ENCODE measurements around the gene OR52B6.
"Not testable (repeated sequence)": the region's sequence is repeated elsewhere in the genome, so short reads cannot be mapped to it uniquely, and the experiment has no call there.

OR52B6 gene, protein sequence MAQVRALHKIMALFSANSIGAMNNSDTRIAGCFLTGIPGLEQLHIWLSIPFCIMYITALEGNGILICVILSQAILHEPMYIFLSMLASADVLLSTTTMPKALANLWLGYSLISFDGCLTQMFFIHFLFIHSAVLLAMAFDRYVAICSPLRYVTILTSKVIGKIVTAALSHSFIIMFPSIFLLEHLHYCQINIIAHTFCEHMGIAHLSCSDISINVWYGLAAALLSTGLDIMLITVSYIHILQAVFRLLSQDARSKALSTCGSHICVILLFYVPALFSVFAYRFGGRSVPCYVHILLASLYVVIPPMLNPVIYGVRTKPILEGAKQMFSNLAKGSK

DNA sequence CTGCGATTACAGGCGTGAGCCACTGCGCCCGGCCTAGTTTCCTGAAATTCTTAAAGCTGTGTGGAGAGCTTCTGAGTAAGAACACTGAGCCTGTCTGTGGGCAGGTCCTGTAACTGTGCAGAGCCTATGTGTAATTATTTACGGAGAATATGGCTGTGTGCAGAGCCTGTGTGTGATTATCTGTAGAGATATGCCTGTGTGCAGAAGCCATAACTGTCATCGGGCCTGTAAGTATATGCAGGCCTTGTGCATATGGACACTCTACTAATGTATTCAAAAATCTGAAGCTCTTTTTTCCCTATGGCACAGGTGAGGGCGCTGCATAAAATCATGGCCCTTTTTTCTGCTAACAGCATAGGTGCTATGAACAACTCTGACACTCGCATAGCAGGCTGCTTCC lies at the start of gene OR52B6:
Gene OR52B6, plus strand, starts transcription at position 301 of the 400 bp plus-strand sequence. Its CDS starts 0 bp downstream, at position 301.
- DNase-seq = no peak

DNA sequence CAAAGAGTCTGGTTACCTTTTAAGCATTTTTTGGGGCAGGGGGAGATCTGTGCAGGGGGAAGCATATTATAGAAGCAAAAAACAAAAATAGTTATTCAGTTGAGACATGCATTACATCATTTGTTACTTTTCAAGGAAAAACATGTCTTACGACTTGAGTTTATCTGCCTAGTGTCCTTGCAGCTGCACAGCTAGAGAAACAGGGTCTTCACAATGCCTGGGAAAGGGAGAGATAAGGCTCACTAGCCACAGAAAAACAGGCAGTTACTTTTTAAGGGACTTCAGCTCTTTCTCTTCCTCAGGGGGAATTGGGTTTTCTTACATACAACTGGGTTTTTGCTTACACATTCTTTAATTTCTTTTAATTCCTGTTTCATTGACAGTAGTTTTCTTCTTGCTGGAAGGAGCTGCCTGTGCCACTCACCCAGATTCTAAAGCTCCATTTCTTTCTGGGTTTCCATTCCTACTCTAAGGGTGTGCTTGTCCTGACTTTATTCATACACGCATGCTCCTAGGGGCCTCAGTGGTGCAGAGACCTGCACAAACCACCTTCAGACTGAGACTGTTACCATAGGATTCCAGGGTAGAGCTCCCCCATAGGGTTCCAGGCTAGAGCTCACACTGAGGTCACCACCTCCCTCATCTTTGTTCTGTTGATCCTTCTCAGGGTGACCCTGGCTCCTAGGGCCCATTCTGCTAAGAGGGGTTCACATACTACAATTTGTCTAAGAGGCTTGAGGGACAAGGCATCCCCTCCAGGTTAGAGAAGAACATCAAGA lies 49.4 kb upstream of the OR52B6 start:
- no peak for DNase-seq

DNA sequence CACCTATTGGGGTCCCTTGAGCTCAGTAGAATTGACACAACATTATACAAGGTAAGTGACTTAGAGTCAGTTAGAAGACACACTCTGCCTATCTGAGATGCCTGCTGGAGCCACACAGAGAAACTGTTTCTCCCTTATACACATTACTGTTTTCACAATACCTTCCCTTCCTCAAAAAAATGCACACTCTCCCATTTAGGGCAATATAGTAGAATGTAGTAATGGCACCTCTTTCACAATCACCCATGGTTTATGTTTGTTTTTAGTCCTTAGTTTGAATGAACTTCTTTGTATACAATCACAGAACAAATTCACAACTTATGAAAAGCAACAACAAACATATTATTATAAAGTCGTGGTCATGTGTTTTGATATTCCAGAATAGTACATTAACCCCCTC lies 46.6 kb upstream of the OR52B6 start:
- DNase-seq = no peak

DNA sequence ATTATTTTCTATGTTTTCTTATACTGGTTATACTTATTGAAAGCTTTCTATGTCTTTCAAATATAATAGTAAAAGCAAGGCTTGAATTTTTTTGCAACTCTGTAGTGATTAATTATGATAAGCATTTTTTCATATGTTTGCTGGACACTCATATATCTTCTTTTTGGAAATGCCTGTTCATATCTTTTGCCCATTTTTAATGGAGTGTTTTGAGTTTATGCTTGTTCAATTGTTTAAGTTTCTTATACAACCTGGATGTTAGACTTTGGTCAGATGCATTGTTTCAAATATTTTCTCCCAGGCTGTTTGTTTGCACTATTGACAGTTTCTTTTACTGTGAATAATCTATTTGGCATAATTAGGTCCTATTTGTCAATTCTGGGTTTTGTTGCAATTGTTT lies 44.2 kb upstream of the OR52B6 start:
- no peak for DNase-seq

DNA sequence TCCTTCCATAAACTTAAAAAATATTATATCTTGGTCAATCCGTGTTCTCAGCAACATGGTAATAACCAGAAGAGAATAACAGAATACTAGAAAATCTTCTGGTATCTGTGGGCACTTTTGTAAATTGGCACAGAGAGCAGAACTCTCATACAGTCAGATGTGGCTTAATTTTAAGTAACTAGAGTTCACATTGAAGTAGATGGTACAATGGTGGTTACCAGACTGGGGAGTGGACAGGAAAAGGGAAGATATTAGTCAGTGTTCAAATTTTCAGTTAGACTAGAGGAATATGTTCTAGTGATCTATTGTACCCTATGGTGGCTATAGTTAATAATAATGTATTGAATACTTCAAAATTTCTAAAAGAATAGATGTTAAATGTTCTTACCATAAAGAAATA lies 39.2 kb upstream of the OR52B6 start:
- DNase-seq = no peak

DNA sequence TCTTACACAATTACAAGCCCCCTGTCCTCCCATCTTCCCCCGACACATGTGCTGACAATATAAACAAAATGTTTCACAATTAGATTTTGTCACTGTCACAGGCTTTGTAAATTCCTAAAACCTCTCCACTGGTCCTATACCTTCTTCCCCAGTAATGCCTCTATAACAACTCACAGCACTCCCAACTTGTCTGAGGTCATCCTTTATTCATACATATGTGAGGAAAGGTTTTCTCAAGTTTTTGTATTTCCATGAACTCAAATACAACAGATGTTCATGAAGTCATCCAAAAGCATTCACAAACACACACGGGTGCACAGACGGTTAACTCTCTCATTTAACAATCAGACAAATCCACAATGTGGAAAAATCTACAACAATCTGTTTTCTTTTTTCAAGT lies 34.2 kb upstream of the OR52B6 start:
- DNase-seq = no peak

DNA sequence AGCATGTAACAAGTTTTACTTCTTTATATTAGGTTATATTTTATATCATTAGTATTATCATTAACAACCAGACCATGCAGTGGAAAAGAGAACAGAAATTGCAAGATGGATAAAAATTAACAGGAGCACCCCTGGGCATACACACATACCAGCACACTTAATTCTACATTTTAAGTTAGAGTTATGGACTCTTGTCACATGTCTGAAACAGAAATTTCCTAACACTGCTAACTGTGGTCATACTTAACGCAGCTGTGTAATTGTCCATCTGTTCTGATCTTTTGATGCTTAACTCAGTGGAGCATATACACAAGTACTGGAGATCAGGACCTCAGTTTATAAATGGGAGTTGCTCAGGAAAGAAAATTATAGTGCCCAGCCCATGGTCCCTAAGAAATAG lies 32.7 kb upstream of the OR52B6 start:
- DNase-seq = no peak

DNA sequence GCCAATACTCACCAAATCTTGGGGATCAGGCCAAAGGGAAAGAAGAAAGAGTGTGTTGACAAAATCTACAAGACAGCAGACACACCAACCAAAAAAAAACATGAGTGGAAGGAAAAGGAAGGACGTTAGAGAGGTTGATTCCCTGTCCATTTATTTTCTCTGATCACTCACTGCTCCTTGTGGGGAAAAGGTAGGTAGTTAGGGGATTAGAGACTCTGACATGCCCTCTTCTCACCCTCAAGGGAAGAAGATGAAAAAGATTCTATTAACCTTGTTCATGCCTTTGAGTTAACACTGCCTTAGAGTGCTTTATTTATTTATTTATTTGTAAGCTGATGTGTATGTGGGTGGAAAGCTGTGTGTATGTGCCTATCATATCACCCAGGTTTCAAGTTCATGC lies 32.2 kb upstream of the OR52B6 start, which contains the start of gene OR52H1:
Gene OR52H1, minus strand, starts transcription at position 101 of the 400 bp plus-strand sequence. CDS start 3,035 bp downstream, outside the sequence.
- DNase-seq = no peak

DNA sequence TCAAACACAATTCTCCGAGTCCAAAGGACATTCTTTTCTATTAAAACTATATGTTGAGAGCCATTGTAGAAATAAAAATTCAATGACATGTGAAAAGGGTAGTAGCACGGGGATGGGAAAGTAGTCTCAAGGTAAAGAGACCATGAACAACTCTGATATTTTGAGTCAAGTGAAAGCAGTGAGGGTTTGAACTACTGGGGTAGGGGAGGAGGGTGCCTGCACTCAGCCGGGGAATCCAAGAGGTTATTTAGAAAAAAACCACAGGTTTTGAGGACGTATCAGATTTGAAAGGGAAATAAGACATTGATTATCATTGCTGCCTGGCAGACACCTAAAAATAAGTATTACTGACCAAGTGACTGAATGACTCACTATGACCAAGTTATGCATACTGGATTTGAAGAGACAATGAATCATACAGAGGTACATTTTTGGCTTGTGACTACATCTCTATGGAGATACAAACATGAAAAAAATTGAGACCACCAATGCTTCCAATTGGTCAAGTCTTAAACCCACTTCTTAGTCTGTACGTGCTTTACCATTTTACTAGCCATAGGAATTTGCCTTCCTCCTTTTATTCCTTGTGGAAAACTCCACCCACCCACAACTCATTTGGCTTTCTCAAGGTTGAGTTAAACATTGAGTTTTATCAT lies 30.1 kb upstream of the OR52B6 start:
- DNase-seq = no peak

DNA sequence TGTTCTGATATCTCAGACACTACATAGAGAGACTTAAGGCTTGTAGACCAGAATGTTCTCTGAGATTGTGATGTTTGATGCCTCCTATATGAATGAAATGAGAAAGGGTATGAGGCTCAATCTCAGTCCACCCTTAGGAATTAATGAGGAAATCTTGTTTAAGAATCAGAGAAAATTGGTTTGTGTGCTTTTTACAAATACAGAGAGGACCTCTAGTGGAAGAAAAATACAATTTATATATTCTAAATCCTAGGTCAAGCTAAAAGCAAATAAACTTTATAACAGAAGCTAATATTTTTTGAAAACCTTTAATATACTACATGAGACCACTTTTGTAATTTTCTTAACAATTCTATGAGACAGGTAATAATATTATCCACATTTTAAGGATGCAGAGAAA lies 27.3 kb upstream of the OR52B6 start:
- DNase-seq = no peak

DNA sequence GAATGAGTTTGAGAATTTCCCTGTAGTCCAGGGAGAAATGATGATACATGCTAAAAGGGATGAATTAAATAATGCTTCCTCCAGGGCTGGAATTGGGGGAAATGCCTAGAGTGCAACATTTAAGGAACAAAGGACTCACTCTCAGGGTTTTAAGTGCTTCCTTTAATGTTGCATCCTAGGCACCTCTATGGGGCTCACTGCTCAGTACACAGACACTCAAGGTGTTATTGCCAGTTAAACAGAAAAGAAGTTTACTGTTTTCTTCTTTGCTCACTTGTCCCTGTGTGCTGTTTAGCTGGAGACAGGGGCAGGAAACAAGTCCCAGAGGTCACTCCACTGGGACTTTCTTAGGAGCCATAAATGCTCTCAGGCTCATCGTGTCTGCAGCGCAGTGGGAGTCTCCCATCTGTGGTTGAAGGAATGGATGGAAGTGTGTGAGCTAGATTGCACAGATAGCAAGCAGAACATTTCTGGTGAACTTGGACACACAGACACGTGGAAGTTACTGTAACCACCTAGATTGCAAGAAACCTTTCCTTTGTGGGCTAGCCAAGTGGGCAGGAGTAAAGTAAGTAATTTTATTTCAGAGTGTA lies 24.0 kb upstream of the OR52B6 start:
- no peak for DNase-seq

DNA sequence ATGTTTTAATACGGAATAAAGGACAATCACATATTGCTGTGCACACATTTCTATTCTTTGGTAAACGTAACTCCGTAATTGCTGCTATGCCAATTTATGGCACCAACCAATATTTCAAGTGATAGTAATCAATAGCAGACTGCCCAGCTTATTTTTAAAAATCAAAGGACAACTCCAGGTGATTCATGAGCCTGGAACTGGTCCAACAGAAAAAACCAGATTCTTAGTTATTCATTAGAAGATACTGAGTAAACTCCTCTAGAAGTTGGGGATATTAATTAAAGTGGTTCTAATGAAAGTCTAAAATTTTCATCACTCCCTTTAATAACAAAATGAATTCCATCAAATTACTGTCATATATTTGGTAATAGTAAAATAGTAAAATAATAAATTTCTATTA lies 22.9 kb upstream of the OR52B6 start:
- DNase-seq = no peak

DNA sequence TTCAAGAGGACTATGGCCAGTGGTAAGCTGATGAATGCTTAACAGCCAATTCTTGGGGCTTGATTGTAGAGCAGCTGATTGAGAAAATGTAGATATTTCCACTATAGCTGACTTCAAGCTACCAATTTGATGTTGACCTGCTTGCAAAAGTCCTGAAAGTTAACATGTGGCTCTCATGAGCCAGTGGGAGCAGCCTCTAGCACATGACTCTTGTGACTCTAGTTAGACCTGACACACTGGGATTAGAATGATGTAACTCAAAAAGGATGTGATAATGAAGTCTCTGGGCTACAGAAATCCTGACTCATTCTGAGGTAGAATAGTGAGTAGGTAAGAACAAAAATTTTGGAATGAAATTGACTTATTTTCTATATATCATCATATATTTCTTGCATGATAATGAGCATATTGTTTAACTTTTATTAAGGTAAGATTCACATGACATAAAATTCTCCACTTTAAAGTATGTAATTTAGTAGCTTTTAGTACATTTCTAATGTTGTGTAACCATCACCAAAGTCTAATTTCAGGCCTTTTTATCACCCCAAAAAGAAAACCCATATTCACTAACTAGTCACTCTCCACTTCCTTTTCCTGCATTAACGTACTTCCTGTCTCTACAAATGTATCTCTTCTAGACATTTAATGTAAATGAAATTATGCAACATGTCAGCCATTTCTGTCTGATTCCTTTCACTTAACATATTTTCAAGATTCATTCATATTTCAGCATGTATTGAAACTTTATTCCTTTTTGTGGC lies 16.2 kb upstream of the OR52B6 start:
- DNase-seq = no peak

DNA sequence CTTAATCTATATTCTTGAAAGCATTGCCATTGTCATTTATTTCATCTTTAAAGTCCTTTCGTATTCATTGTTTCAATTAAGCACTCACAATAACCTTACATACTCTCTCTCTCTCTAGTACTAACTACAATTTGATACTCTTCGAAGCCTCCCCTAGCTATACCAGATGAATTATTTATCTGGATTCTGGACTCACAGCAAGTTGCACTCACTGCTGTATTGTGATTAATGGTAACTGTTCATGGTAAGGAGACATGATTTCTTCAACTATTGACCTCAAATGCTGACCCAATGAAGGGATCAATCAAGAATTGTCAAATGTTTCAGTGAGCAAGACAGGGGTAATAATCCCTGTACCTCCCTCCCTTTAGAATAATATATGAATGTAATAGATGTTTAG lies 6.0 kb upstream of the OR52B6 start:
- no peak for DNase-seq

DNA sequence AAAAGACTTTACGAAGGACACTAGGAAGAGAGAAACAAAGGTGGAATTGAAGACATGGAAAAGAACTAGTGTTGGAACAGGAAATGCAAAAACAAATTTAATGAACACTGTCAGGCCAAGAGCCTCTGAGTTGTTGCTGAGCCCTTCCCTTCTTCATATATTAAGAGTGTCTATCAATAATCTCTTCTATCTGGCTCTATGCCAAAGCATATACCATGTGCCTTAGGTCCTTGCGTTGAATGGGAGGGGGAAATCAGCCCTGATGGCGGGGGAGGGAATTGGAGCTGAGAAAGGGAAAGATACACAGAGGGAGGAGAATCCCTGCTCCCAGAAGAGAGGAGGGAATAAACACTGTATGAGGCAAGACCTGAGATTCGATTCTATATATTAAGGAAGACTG lies 5.5 kb upstream of the OR52B6 start:
- DNase-seq = no peak

DNA sequence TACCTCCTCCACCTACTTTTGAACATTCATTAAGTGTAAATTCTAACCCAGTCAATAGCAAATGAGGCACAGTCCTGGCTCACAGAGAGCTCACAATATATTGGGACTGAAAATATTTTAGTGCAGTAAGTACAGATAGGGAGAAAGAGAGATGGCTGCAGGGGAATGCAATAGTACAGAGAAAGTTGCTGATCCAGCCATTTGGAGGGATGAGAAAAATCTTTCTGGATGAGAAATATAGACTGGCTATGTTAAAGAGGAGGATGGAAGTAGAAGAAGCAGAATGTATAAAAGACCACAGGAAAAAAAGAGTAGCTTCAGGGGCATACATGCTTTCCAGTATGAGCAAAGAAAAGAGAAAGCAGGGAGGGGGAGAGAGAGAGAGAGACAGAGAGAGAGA lies 3.6 kb upstream of the OR52B6 start:
- DNase-seq = no peak

DNA sequence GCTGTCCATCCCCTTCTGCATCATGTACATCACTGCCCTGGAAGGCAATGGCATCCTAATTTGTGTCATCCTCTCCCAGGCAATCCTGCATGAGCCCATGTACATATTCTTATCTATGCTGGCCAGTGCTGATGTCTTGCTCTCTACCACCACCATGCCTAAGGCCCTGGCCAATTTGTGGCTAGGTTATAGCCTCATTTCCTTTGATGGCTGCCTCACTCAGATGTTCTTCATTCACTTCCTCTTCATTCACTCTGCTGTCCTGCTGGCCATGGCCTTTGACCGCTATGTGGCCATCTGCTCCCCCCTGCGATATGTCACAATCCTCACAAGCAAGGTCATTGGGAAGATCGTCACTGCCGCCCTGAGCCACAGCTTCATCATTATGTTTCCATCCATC lies 337 bp downstream of the OR52B6 start:
- no peak for DNase-seq

DNA sequence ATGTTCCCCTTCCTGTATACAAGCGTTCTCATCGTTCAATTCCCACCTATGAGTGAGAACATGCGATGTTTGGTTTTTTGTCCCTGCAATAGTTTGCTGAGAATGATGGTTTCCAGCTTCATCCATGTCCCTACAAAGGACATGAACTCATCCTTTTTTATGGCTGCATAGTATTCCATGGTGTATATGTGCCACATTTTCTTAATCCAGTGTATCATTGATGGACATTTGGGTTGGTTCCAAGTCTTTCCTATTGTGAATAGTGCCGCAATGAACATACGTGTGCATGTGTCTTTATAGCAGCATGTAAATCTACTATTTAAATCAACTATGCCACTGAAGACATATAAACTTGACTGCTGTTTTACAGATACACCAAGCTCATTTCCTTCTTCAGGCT lies 3.8 kb downstream of the OR52B6 start:
- not testable (repeated sequence) for DNase-seq

DNA sequence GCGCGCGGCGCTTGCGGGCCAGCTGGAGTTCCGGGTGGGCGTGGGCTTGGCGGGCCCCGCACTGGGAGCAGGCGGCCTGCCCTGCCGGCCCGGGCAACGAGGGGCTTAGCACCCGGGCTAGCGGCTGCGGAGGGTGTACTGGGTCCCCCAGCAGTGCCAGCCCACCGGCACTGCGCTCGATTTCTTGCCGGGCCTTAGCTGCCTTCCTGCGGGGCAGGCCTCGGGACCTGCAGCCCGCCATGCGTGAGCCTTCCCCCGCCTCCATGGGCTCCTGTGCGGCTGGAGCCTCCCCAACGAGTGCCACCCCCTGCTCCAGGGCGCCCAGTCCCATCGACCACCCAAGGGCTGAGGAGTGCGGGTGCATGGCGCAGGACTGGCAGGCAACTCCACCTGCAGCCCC lies 9.2 kb downstream of the OR52B6 start:
- not testable (repeated sequence) for DNase-seq

DNA sequence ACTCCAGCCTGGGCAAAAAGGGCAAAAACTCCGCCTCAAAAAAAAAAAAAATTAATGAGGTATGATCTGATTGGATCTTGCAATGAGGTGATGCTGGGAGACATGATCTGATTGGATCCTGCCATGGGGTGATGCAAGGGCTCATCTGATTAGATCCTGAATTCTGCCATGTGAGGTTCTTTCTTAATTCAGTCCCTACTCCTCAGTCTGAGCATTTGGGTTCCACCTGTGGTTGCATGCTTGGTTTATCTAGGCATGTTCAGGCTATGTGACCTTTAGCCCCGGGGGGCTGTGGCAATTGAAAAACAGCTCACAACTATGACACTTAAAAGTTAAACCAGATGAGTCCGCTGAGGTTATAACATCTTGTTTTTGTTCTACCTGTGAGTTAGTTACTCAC lies 10.9 kb downstream of the OR52B6 start:
- DNase-seq = no peak

DNA sequence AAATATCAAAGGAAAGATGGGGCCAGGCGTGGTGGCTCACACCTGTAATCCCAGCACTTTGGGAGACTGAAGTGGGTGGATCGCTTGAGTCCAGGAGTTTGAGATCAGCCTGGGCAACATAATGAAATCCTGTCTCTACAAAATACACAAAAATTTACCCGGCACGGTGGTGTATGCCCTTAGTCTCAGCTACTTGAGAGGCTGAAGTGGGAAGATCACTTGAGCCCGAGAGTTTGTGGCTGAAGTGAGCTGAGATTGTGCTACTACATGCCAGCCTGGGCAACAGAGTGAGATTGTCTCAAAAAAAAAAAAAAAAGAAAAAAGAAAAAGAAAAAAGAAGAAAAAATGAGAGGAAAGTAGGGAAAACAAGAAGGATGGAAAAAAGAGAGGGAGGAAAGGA lies 11.9 kb downstream of the OR52B6 start:
- no peak for DNase-seq

DNA sequence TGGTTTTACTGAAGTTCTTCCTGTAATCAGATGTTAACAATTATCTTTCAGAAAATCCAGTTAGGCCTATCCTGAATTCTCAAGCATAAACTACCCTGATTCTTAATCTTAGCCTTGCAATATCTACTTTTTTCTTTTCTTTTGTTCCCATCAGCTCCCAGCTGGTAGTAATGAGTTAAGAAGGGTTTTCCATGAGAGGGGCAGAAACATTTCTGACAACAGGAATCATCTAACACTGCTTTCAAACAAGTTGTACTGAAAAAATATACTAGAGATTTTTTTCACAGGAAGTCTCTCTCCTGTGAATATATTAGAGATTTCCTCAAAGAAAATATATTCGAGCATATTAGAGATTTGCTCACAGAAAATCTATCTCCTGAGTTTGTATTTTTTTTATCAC lies 12.5 kb downstream of the OR52B6 start:
- no peak for DNase-seq

All from activated CD4-positive, alpha-beta T cell treated with anti-CD3 and anti-CD28 coated beads, Interleukin-2, amount 50 U/mL, for 48 hours (primary cell).